A549 treated with Mapracorat at 1 μM for 4 hours (cell line): ENCODE results near the gene ACSM4. TPM values are rescaled to one million over a fixed set of nuclear protein-coding genes. Genes with fewer than 3 reads are reported as not detected.

Source experiments
- total RNA-seq: library from RNA; stranded (reverse); fragments of 200-300 nt; extraction: Qiagen RNA extraction; gene quantifications from 5 replicates; pipeline ENCODE4 v1.2.3, GENCODE V29; 2022

The ACSM4 gene
- total RNA-seq, result not detected in 5 replicates

GRCh38 chr12:7303772-7304171 is at the start of gene ACSM4:
Gene ACSM4 (plus strand): TSS chr12:7304072. CDS start chr12:7304332, 260 bp downstream.

Other genes with a start within 250 kb of the ACSM4 start
- gene C1S, start 243.4 kb upstream of the ACSM4 start, total RNA-seq, result 38.3 to 56.5 TPM (median 44.5 TPM) in 5 replicates
- 28.8 to 47.1 TPM (median 29.1 TPM) in 5 replicates for gene C1R, start 211.6 kb upstream of the ACSM4 start, total RNA-seq
- gene C1RL, start 194.9 kb upstream of the ACSM4 start, total RNA-seq, result 11.1 to 15.7 TPM (median 12.2 TPM) in 5 replicates
- gene RBP5, start 175.2 kb upstream of the ACSM4 start, total RNA-seq, result 0.52 TPM in 1 of 5 replicates, not detected in the others
- 11.3 to 20.0 TPM (median 16.0 TPM) in 5 replicates for gene CLSTN3, start 173.7 kb upstream of the ACSM4 start, total RNA-seq
- 23.8 to 30.4 TPM (median 29.5 TPM) in 5 replicates for gene PEX5, start 114.4 kb upstream of the ACSM4 start, total RNA-seq
- 0.38 to 0.72 TPM (median 0.49 TPM) in 5 replicates for gene CD163L1, start 140.1 kb downstream of the ACSM4 start, total RNA-seq
- 0.09 TPM in 1 of 5 replicates, not detected in the others for gene CD163, start 199.7 kb downstream of the ACSM4 start, total RNA-seq